GM12878 (cell line): Measurements from ENCODE around the gene CCL23. TPM values are rescaled to one million over a fixed set of nuclear protein-coding genes. Genes with fewer than 3 reads are reported as not detected.

ENCODE experiments used
- BCL11A ChIP-seq: IDR thresholded peaks from 2 replicates; pipeline ENCODE4 v1.6.1; 2011; ENCODE audit warnings: low read depth, low read length
- BHLHE40 ChIP-seq, 2 experiments: fragments of 450-650 bp in 1 of 2; IDR thresholded peaks; 2 replicates each; pipeline ENCODE4 v1.6.1; 2011 to 2017; ENCODE audit warnings: low read depth in 2 of 2, borderline replicate concordance in 1 of 2, improper control_type of control experiment in 1 of 2, low read length in 1 of 2, mild to moderate bottlenecking in 1 of 2
- CBFB ChIP-seq: IDR thresholded peaks from 2 replicates; pipeline ENCODE4 v1.6.1; 2016; ENCODE audit warnings: antibody characterized with exemption, low read depth
- CREM ChIP-seq: IDR thresholded peaks from 2 replicates; pipeline ENCODE4 v1.6.1; 2014; ENCODE audit warnings: antibody characterized with exemption, low read depth
- DPF2 ChIP-seq: fragments of 450-650 bp; IDR thresholded peaks from 2 replicates; pipeline ENCODE4 v1.6.1; 2017; ENCODE audit warnings: mild to moderate bottlenecking
- EGR1 ChIP-seq, 2 experiments: IDR thresholded peaks; 1 replicate in 1 of 2; 2 replicates in 1 of 2; pipeline ENCODE4 v1.6.1; 2011 to 2012; ENCODE audit warnings: low read depth in 2 of 2, low read length in 2 of 2, borderline replicate concordance in 1 of 2, mild to moderate bottlenecking in 1 of 2, moderate library complexity in 1 of 2
- ETV6 ChIP-seq, 2 experiments: fragments of 450-650 bp in 1 of 2; IDR thresholded peaks in 1 of 2; conservative IDR thresholded peaks in 1 of 2; 2 replicates each; pipeline ENCODE4 v1.6.1; 2014; ENCODE audit warnings: antibody characterized with exemption in 1 of 2, borderline replicate concordance in 1 of 2, low read depth in 1 of 2, mild to moderate bottlenecking in 1 of 2, moderate library complexity in 1 of 2
- HDAC2 ChIP-seq: fragments of 200-600 bp; sonication (generic); IDR thresholded peaks from 2 replicates; pipeline ENCODE4 v1.6.1; 2017
- IKZF1 ChIP-seq: fragments of 450-650 bp; conservative IDR thresholded peaks from 2 replicates; pipeline ENCODE4 v1.6.1; 2017; ENCODE audit warnings: antibody characterized with exemption, mild to moderate bottlenecking
- IKZF2 ChIP-seq, 2 experiments: fragments of 450-650 bp; IDR thresholded peaks; 2 replicates each; pipeline ENCODE4 v1.6.1; 2017; ENCODE audit warnings: mild to moderate bottlenecking in 2 of 2, moderate library complexity in 2 of 2
- MEF2A ChIP-seq: IDR thresholded peaks from 2 replicates; pipeline ENCODE4 v1.6.1; 2011; ENCODE audit warnings: low read depth, mild to moderate bottlenecking, low read length, moderate library complexity; ENCODE audit not compliant: insufficient read depth
- MEF2B ChIP-seq: fragments of 450-650 bp; IDR thresholded peaks from 2 replicates; pipeline ENCODE4 v1.6.1; 2018; ENCODE audit warnings: mild to moderate bottlenecking, moderate library complexity; ENCODE audit not compliant: partially characterized antibody, poor library complexity, severe bottlenecking
- NR2F1 ChIP-seq: fragments of 450-650 bp; conservative IDR thresholded peaks from 2 replicates; pipeline ENCODE4 v1.6.1; 2017; ENCODE audit warnings: mild to moderate bottlenecking
- RAD51 ChIP-seq: fragments of 450-650 bp; IDR thresholded peaks from 2 replicates; pipeline ENCODE4 v1.6.1; 2016; ENCODE audit warnings: moderate library complexity, mild to moderate bottlenecking, inconsistent platforms
- RELA ChIP-seq: fragments of 450-650 bp; IDR thresholded peaks from 2 replicates; pipeline ENCODE4 v1.8.0; 2014; ENCODE audit warnings: borderline replicate concordance; ENCODE audit not compliant: partially characterized antibody
- SPI1 ChIP-seq: IDR thresholded peaks from 2 replicates; pipeline ENCODE4 v1.6.1; 2011; ENCODE audit warnings: low read depth, mild to moderate bottlenecking, low read length, moderate library complexity, borderline replicate concordance; ENCODE audit not compliant: insufficient read depth
- SRF ChIP-seq, 2 experiments: IDR thresholded peaks; 2 replicates each; pipeline ENCODE4 v1.6.1; 2011; ENCODE audit warnings: low read depth in 2 of 2, low read length in 2 of 2, mild to moderate bottlenecking in 1 of 2, moderate library complexity in 1 of 2
- TCF12 ChIP-seq: IDR thresholded peaks from 2 replicates; pipeline ENCODE4 v1.6.1; 2011; ENCODE audit warnings: low read depth, mild to moderate bottlenecking, low read length
- TCF7 ChIP-seq: IDR thresholded peaks from 2 replicates; pipeline ENCODE4 v1.6.1; 2014; ENCODE audit warnings: antibody characterized with exemption, borderline replicate concordance
- polyA plus RNA-seq, 11 experiments: library from polyadenylated mRNA; depleted of rRNA in 4 of 11; unstranded in 6 of 11; stranded (reverse) in 5 of 11; fragments of >200 nt; fragmentation: Nextera tagmentation in 4 of 11; fragmentation: Illumina TruSeq in 1 of 11; extraction: Ambion mirVana in 4 of 11; extraction: Trizol in 1 of 11; gene quantifications; 1 replicate in 1 of 11; 2 replicates in 10 of 11; pipeline versions ENCODE4 v1.2.1 to v1.2.3, GENCODE V29; 2011 to 2016; ENCODE audit warnings: inconsistent platforms in 2 of 11, missing spikeins in 2 of 11, low read depth in 1 of 11
- total RNA-seq, 4 experiments: library from RNA; depleted of rRNA in 3 of 4; stranded (reverse); fragments of >200 nt in 3 of 4; fragmentation: Illumina TruSeq in 1 of 4; extraction: Trizol in 1 of 4; gene quantifications; 2 replicates each; pipeline versions ENCODE4 v1.2.1 to v1.2.3, GENCODE V29; 2013 to 2021
- TF ChIP-seq, protein P1 (sequence below): fragments of 450-650 bp; IDR thresholded peaks from 2 replicates; pipeline ENCODE4 v1.6.1; 2017; ENCODE audit warnings: mild to moderate bottlenecking, low read depth, inconsistent platforms; ENCODE audit not compliant: poor library complexity, severe bottlenecking
- TF ChIP-seq, protein P2 (sequence below): IDR thresholded peaks from 2 replicates; pipeline ENCODE4 v1.6.1; 2012; ENCODE audit warnings: low read length, inconsistent platforms
- TF ChIP-seq, protein P3 (sequence below): IDR thresholded peaks from 2 replicates; pipeline ENCODE4 v1.6.1; 2011; ENCODE audit warnings: borderline replicate concordance, low read depth, mild to moderate bottlenecking, moderate library complexity, low read length; ENCODE audit not compliant: insufficient read depth, poor library complexity, severe bottlenecking
- TF ChIP-seq, protein P4 (sequence below): fragments of 450-650 bp; IDR thresholded peaks from 2 replicates; pipeline ENCODE4 v1.6.1; 2017; ENCODE audit warnings: borderline replicate concordance

The CCL23 gene
- total and polyA plus RNA-seq, 10 of the 15 experiments (the other 5 are each of a cell fraction or from before 2014, with no cell fraction given), result 0.15 to 0.62 (median 0.41) TPM; not detected in 6

DNA sequence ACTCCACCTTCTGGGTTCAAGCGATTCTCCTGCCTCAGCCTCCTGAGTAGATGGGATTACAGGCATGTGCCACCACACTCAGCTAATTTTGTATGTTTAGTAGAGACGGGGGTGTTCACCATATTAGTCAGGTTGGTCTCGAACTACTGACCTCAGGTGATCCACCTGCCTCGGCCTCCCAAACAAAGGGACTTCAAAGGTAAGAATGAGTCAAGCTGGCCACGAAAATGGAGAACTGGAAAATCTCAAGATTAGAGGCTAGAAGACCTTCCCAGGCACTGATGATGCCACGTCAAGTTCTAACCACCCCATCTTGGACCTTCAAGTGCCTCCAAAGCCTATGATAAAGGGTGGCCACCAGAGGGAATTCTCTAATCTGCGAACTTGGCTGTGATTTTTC lies 15.1 kb downstream of the CCL23 start (continued):
- peak; percentile 79 for TF ChIP-seq SPI1
- TF ChIP-seq CBFB, result peak; percentile 75
- peak; percentile 84 for TF ChIP-seq TCF12
- no peak for TF ChIP-seq RELA
- TF ChIP-seq, protein P1, sequence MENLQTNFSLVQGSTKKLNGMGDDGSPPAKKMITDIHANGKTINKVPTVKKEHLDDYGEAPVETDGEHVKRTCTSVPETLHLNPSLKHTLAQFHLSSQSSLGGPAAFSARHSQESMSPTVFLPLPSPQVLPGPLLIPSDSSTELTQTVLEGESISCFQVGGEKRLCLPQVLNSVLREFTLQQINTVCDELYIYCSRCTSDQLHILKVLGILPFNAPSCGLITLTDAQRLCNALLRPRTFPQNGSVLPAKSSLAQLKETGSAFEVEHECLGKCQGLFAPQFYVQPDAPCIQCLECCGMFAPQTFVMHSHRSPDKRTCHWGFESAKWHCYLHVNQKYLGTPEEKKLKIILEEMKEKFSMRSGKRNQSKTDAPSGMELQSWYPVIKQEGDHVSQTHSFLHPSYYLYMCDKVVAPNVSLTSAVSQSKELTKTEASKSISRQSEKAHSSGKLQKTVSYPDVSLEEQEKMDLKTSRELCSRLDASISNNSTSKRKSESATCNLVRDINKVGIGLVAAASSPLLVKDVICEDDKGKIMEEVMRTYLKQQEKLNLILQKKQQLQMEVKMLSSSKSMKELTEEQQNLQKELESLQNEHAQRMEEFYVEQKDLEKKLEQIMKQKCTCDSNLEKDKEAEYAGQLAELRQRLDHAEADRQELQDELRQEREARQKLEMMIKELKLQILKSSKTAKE, result peak; percentile 61
- TF ChIP-seq SRF (IDR thresholded peaks at IDR 0.05; ENCODE audit: low read depth in 2 of 2, low read length in 2 of 2), result 0 out of 4 replicates have a peak, but pooled peaks of 1 of the 2 experiments have one; percentile 16
- TF ChIP-seq IKZF2 (IDR thresholded peaks at IDR 0.05), result peak; percentile 74 to 81
- TF ChIP-seq ETV6 (conservative IDR thresholded peaks at IDR 0.05 in 1 of 2, IDR thresholded peaks at IDR 0.05 in 1 of 2; ENCODE audit: borderline replicate concordance in 1 of 2, low read depth in 1 of 2), result peak in 1 of 2 experiments; percentile 44; a peak in 1 of 4 replicates
- TF ChIP-seq, protein P2, sequence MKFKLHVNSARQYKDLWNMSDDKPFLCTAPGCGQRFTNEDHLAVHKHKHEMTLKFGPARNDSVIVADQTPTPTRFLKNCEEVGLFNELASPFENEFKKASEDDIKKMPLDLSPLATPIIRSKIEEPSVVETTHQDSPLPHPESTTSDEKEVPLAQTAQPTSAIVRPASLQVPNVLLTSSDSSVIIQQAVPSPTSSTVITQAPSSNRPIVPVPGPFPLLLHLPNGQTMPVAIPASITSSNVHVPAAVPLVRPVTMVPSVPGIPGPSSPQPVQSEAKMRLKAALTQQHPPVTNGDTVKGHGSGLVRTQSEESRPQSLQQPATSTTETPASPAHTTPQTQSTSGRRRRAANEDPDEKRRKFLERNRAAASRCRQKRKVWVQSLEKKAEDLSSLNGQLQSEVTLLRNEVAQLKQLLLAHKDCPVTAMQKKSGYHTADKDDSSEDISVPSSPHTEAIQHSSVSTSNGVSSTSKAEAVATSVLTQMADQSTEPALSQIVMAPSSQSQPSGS, result peak; percentile 74
- no peak for TF ChIP-seq RAD51
- TF ChIP-seq MEF2B, result peak; percentile 46
- TF ChIP-seq, protein P3, sequence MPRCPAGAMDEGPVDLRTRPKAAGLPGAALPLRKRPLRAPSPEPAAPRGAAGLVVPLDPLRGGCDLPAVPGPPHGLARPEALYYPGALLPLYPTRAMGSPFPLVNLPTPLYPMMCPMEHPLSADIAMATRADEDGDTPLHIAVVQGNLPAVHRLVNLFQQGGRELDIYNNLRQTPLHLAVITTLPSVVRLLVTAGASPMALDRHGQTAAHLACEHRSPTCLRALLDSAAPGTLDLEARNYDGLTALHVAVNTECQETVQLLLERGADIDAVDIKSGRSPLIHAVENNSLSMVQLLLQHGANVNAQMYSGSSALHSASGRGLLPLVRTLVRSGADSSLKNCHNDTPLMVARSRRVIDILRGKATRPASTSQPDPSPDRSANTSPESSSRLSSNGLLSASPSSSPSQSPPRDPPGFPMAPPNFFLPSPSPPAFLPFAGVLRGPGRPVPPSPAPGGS, result peak; percentile 58
- TF ChIP-seq, protein P4, sequence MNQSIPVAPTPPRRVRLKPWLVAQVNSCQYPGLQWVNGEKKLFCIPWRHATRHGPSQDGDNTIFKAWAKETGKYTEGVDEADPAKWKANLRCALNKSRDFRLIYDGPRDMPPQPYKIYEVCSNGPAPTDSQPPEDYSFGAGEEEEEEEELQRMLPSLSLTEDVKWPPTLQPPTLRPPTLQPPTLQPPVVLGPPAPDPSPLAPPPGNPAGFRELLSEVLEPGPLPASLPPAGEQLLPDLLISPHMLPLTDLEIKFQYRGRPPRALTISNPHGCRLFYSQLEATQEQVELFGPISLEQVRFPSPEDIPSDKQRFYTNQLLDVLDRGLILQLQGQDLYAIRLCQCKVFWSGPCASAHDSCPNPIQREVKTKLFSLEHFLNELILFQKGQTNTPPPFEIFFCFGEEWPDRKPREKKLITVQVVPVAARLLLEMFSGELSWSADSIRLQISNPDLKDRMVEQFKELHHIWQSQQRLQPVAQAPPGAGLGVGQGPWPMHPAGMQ, result no peak
- TF ChIP-seq HDAC2, result no peak
- peak; percentile 73 for TF ChIP-seq IKZF1
- peak; percentile 72 for TF ChIP-seq DPF2
- peak; percentile 59 to 94; a peak in 3 of 4 replicates for TF ChIP-seq BHLHE40 (IDR thresholded peaks at IDR 0.05; ENCODE audit: borderline replicate concordance in 1 of 2, low read depth in 2 of 2, low read length in 1 of 2)
- peak; percentile 89 for TF ChIP-seq BCL11A
- TF ChIP-seq CREM, result peak; percentile 77
- peak; percentile 93 for TF ChIP-seq NR2F1
- TF ChIP-seq TCF7, result peak; percentile 94
- peak; percentile 72 for TF ChIP-seq MEF2A
- TF ChIP-seq EGR1 (IDR thresholded peaks at IDR 0.05; ENCODE audit: borderline replicate concordance in 1 of 2, low read depth in 2 of 2, low read length in 2 of 2), result peak in 1 of 2 experiments; percentile 38; a peak in 1 of 3 replicates
